IgD-negative memory B cell (primary cell): Measurements from ENCODE around the gene AKIRIN2. TPM values are rescaled to one million over a fixed set of nuclear protein-coding genes. Genes with fewer than 3 reads are reported as not detected.
A peak's percentile ranks its signal among the peaks of the same experiment; 100 is the strongest.

Experiments
- H3K27ac Mint-ChIP-seq, 3 donors: one replicate each; pipeline ENCODE4 v1.8.0; 2020 to 2022; ENCODE audit warnings: mild to moderate bottlenecking in 3 of 3, mixed read lengths in 3 of 3, moderate library complexity in 1 of 3
- H3K27me3 Mint-ChIP-seq: one replicate; pipeline ENCODE4 v1.8.0; 2021; ENCODE audit warnings: mixed read lengths
- H3K36me3 Mint-ChIP-seq: one replicate; pipeline ENCODE4 v1.8.0; 2020; ENCODE audit warnings: mild to moderate bottlenecking, mixed read lengths
- H3K4me1 Mint-ChIP-seq, 3 donors: one replicate each; pipeline ENCODE4 v1.8.0; 2020 to 2022; ENCODE audit warnings: mixed read lengths in 3 of 3, mild to moderate bottlenecking in 1 of 3
- H3K4me3 Mint-ChIP-seq, 4 donors: one replicate each; pipeline ENCODE4 v1.8.0; 2020 to 2022; ENCODE audit warnings: mild to moderate bottlenecking in 4 of 4, mixed read lengths in 4 of 4, moderate library complexity in 3 of 4
- H3K9me3 Mint-ChIP-seq, 3 donors: one replicate each; pipeline ENCODE4 v1.8.0; 2020 to 2021; ENCODE audit warnings: mixed read lengths in 3 of 3, mild to moderate bottlenecking in 1 of 3
- polyA plus RNA-seq: library from polyadenylated mRNA; unstranded; fragments of 300-500 nt; fragmentation: Illumina TruSeq; gene quantifications from one replicate; pipeline ENCODE4 v1.2.3, GENCODE V29; 2021

Gene AKIRIN2
- polyA plus RNA-seq, 1 donor from 2014 or later: 84.6 TPM

GRCh38 chr6:87684895-87685654 lies 17.0 kb downstream of the AKIRIN2 start:
- Mint-ChIP-seq H3K36me3 (no peaks in the 10 kb centered on the region), H3K4me1 (peaks cover 52 to 58% (median 56%) of the 10 kb centered on the region in 3 donors), H3K4me3 (no peak overlapping the region), H3K27ac (peak overlapping the region; percentile 43 to 94 (median 53)), H3K27me3 (no peaks in the 10 kb centered on the region), H3K9me3 (no peaks in the 10 kb centered on the region)

GRCh38 chr6:87683890-87684289 lies 18.1 kb downstream of the AKIRIN2 start:
- no peaks in the 10 kb centered on the region for H3K9me3 Mint-ChIP-seq
- peaks cover 52 to 54% (median 54%) of the 10 kb centered on the region in 3 donors for H3K4me1 Mint-ChIP-seq
- H3K27ac Mint-ChIP-seq: peak overlapping the region; percentile 43 to 94 (median 89)

GRCh38 chr6:87682310-87682709 lies 19.7 kb downstream of the AKIRIN2 start:
- Mint-ChIP-seq H3K36me3 (no peaks in the 10 kb centered on the region), H3K27ac (peak overlapping the region in 2 of 3 donors; percentile 64 to 94), H3K27me3 (no peaks in the 10 kb centered on the region), H3K9me3 (no peaks in the 10 kb centered on the region), H3K4me3 (no peak overlapping the region), H3K4me1 (peaks cover 50 to 55% (median 50%) of the 10 kb centered on the region in 3 donors)

More at GRCh38 chr6:87683890-87684289, 18.1 kb downstream of the AKIRIN2 start:
- Mint-ChIP-seq H3K36me3 (no peaks in the 10 kb centered on the region), H3K27me3 (no peaks in the 10 kb centered on the region), H3K4me3 (peak overlapping the region in 1 of 4 donors; percentile 75)

GRCh38 chr6:87675004-87675681 lies 26.9 kb downstream of the AKIRIN2 start:
- Mint-ChIP-seq H3K36me3 (peaks cover 4% of the 10 kb centered on the region), H3K4me3 (no peak overlapping the region), H3K27ac (no peak overlapping the region), H3K27me3 (no peaks in the 10 kb centered on the region), H3K4me1 (peaks cover 8 to 29% (median 21%) of the 10 kb centered on the region in 3 donors), H3K9me3 (no peaks in the 10 kb centered on the region)

- Mint-ChIP-seq H3K4me3 (no peak overlapping the region), H3K27ac (no peak overlapping the region), H3K36me3 (peaks cover 4% of the 10 kb centered on the region), H3K9me3 (no peaks in the 10 kb centered on the region), H3K4me1 (peaks cover 8 to 28% (median 22%) of the 10 kb centered on the region in 3 donors), H3K27me3 (no peaks in the 10 kb centered on the region)
These were observed 27.7 kb downstream of the AKIRIN2 start for GRCh38 chr6:87674290-87674689.

- H3K27ac Mint-ChIP-seq: no peak overlapping the region
- H3K4me1 Mint-ChIP-seq: peaks cover 8 to 28% (median 26%) of the 10 kb centered on the region in 3 donors
- H3K9me3 Mint-ChIP-seq: no peaks in the 10 kb centered on the region
- peaks cover 4% of the 10 kb centered on the region for H3K36me3 Mint-ChIP-seq
- H3K27me3 Mint-ChIP-seq: no peaks in the 10 kb centered on the region
- H3K4me3 Mint-ChIP-seq: no peak overlapping the region
These were observed 28.8 kb downstream of the AKIRIN2 start for GRCh38 chr6:87673237-87673636.

GRCh38 chr6:87672641-87673040 lies 29.4 kb downstream of the AKIRIN2 start:
- Mint-ChIP-seq H3K36me3 (peaks cover 4% of the 10 kb centered on the region), H3K4me1 (peaks cover 8 to 29% (median 23%) of the 10 kb centered on the region in 3 donors), H3K9me3 (no peaks in the 10 kb centered on the region), H3K27me3 (no peaks in the 10 kb centered on the region), H3K4me3 (no peak overlapping the region), H3K27ac (no peak overlapping the region)

- H3K9me3 Mint-ChIP-seq: no peaks in the 10 kb centered on the region
- H3K27me3 Mint-ChIP-seq: no peaks in the 10 kb centered on the region
- H3K27ac Mint-ChIP-seq: peak overlapping the region; percentile 61 to 84 (median 82)
- H3K4me3 Mint-ChIP-seq: no peak overlapping the region
- peaks cover 5 to 27% (median 20%) of the 10 kb centered on the region in 3 donors for H3K4me1 Mint-ChIP-seq
- H3K36me3 Mint-ChIP-seq: peaks cover 4% of the 10 kb centered on the region
These were observed 30.4 kb downstream of the AKIRIN2 start for GRCh38 chr6:87671555-87672029.

- no peaks in the 10 kb centered on the region for H3K9me3 Mint-ChIP-seq
- H3K4me1 Mint-ChIP-seq: peaks cover 5 to 27% (median 20%) of the 10 kb centered on the region in 3 donors
- peaks cover 4% of the 10 kb centered on the region for H3K36me3 Mint-ChIP-seq
- H3K4me3 Mint-ChIP-seq: no peak overlapping the region
- H3K27me3 Mint-ChIP-seq: no peaks in the 10 kb centered on the region
- H3K27ac Mint-ChIP-seq: peak overlapping the region; percentile 61 to 84 (median 68)
These were observed 31.3 kb downstream of the AKIRIN2 start for GRCh38 chr6:87670707-87671106.

- peaks cover 4% of the 10 kb centered on the region for H3K36me3 Mint-ChIP-seq
- no peak overlapping the region for H3K4me3 Mint-ChIP-seq
- H3K27me3 Mint-ChIP-seq: no peaks in the 10 kb centered on the region
- H3K27ac Mint-ChIP-seq: peak overlapping the region in 1 of 3 donors; percentile 40
- no peaks in the 10 kb centered on the region for H3K9me3 Mint-ChIP-seq
- H3K4me1 Mint-ChIP-seq: peaks cover 5 to 27% (median 20%) of the 10 kb centered on the region in 3 donors
These were observed 33.0 kb downstream of the AKIRIN2 start for GRCh38 chr6:87669051-87669450.

- Mint-ChIP-seq H3K27me3 (no peaks in the 10 kb centered on the region), H3K27ac (peak overlapping the region in 1 of 3 donors; percentile 25), H3K36me3 (peaks cover 4% of the 10 kb centered on the region), H3K4me1 (peaks cover 5 to 27% (median 20%) of the 10 kb centered on the region in 3 donors), H3K9me3 (no peaks in the 10 kb centered on the region), H3K4me3 (no peak overlapping the region)
These were observed 34.0 kb downstream of the AKIRIN2 start for GRCh38 chr6:87668013-87668412.

- H3K36me3 Mint-ChIP-seq: peaks cover 4% of the 10 kb centered on the region
- H3K4me3 Mint-ChIP-seq: no peak overlapping the region
- H3K4me1 Mint-ChIP-seq: peaks cover 5 to 27% (median 20%) of the 10 kb centered on the region in 3 donors
- no peak overlapping the region for H3K27ac Mint-ChIP-seq
- no peaks in the 10 kb centered on the region for H3K27me3 Mint-ChIP-seq
- H3K9me3 Mint-ChIP-seq: no peaks in the 10 kb centered on the region
These were observed 35.0 kb downstream of the AKIRIN2 start for GRCh38 chr6:87667032-87667431.

GRCh38 chr6:87664921-87665485 lies 37.0 kb downstream of the AKIRIN2 start:
- Mint-ChIP-seq H3K4me3 (no peak overlapping the region), H3K9me3 (no peaks in the 10 kb centered on the region), H3K27me3 (no peaks in the 10 kb centered on the region), H3K27ac (peak overlapping the region in 1 of 3 donors; percentile 53), H3K4me1 (peaks cover 3 to 10% (median 8%) of the 10 kb centered on the region in 3 donors), H3K36me3 (no peaks in the 10 kb centered on the region)

- Mint-ChIP-seq H3K27ac (peak overlapping the region in 1 of 3 donors; percentile 4), H3K4me1 (peaks cover 0 to 4% (median 0%) of the 10 kb centered on the region in 3 donors), H3K9me3 (no peaks in the 10 kb centered on the region), H3K27me3 (no peaks in the 10 kb centered on the region), H3K36me3 (peaks cover 2% of the 10 kb centered on the region), H3K4me3 (no peak overlapping the region)
These were observed 38.6 kb downstream of the AKIRIN2 start for GRCh38 chr6:87663434-87663833.

- Mint-ChIP-seq H3K36me3 (peaks cover 2% of the 10 kb centered on the region), H3K9me3 (no peaks in the 10 kb centered on the region), H3K4me1 (peaks cover 6 to 8% (median 7%) of the 10 kb centered on the region in 3 donors), H3K27ac (no peak overlapping the region), H3K27me3 (no peaks in the 10 kb centered on the region), H3K4me3 (no peak overlapping the region)
These were observed 40.5 kb downstream of the AKIRIN2 start for GRCh38 chr6:87661503-87661902.
